GM19467 (cell line): ENCODE measurements around the gene CHI3L1.

Experiments used
- ATAC-seq: cut with Tn5 transposase; IDR thresholded peaks from one replicate; pipeline ENCODE4 v1.9.1; 2021; ENCODE audit warnings: mild to moderate bottlenecking, moderate library complexity; ENCODE audit not compliant: unreplicated experiment

CHI3L1 gene

GRCh38 chr1:203170625-203171330 lies 15.7 kb downstream of the CHI3L1 start:
- ATAC-seq: no peak

DNA sequence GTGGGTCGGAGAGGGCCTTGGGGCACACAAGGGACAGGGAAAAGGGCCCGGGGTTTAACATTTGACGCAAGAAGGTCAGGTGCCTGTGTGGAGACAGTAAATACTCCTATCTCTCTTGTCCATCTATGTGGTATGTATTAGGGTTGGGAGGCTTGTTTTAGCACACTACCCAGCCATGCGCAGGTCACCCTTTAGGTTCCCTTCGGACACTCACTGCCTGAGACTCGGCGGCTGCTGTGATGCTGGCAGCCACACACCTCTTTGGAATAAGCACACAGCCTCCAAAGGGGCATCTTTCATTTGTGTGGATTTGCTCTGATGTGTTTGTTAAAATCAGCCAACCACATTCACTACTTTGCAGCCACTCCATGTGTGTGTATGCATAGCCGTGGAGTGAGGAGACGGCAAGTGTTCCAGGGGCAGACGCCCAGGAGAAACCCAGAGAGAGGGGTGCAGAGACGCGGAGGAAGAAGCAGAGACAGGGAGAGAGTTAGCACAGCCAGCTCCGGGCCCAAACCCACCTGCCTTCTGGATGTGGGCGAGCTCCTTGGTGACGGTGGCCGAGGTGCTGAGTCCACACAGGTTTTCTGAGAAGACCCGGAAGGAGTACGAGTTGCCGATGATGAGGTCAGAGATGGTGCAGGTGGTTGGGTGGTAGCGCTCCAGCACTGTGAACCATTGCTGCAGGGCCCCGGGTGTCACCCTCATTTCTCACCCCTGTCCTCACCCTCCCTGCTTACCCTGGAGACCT lies 16.6 kb downstream of the CHI3L1 start:
- no peak for ATAC-seq

DNA sequence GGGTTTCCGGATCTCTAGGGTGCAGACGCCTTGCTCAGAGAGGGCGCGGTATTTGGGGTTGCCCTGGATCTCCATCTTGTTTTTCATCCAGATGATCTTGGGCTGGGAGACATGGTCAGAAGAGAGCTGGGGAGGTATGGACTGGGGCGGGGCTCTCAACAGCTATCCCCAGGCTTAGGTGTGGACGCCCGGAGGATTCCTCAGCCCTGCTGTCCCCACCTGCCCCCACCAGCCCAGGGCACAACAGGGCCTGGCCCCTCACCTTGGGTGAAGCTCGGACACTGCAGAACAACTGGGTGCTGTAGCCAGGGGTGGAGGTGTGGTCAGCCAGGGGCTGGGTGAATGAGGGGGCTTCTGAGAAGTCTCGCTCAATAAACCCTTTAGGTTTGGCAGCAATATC lies 17.5 kb downstream of the CHI3L1 start:
- no peak for ATAC-seq

DNA sequence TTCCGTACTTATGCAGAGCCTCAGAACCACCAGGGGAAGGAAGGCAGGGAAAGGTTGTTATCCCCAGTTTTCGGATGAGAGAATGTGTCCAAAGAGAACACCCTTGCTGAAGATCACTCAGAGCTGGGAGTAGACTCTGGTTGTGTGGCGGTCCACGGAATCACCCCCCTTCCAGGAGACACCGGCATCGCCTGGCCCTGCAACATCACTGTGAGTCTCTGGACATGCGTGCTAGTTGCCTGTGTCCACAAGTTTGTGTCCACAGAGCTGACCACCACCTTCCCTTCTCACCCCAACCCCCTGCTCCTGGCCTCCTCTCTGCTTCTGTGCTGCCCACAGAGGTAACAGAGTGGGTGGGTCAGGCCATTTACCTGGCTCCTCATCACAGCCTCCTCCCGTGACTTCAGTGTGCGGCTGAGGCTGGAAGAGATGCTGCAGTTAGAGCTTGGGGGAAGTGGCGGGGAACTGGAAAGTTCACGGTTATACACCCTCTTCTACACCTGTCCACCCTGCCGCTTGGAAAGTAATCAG lies 18.2 kb downstream of the CHI3L1 start:
- no peak for ATAC-seq

GRCh38 chr1:203167913-203168200 lies 18.6 kb downstream of the CHI3L1 start:
- no peak for ATAC-seq

GRCh38 chr1:203167026-203167912 lies 19.2 kb downstream of the CHI3L1 start:
- no peak for ATAC-seq

DNA sequence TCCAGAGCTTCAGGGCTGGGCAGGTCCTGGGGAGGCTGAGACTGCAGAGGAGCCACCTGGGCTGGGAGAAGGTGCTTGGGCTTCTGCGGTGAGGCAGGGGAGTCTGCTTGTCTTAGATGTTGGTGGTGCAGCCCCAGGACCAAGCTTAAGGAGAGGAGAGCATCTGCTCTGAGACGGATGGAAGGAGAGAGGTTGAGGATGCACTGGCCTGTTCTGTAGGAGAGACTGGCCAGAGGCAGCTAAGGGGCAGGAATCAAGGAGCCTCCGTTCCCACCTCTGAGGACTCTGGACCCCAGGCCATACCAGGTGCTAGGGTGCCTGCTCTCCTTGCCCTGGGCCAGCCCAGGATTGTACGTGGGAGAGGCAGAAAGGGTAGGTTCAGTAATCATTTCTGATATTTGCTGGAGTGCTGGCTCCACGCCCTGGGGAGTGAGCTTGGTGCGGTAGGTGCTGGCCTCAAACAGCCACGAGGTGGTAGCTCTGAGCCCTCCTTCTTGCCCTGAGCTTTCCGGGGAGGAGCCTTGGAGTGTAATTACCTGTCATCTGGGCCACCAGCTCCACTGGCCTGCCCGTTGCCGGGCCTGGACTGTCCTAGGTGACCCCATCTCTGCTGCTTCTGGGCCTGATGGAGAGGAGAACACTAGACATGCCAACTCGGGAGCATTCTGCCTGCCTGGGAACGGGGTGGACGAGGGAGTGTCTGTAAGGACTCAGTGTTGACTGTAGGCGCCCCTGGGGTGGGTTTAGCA lies 20.1 kb downstream of the CHI3L1 start:
- no peak for ATAC-seq

DNA sequence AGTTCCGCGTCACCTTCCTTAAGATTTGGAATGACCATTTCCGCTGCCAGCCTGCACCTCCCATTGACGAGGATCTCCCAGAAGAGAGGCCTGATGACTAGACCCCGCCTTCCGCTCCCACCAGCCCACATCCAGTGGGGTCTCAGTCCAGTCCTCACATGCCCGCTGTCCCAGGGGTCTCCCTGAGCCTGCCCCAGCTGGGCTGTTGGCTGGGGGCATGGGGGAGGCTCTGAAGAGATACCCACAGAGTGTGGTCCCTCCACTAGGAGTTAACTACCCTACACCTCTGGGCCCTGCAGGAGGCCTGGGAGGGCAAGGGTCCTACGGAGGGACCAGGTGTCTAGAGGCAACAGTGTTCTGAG lies 20.7 kb downstream of the CHI3L1 start:
- ATAC-seq: no peak

GRCh38 chr1:203165101-203165799 lies 21.3 kb downstream of the CHI3L1 start:
- no peak for ATAC-seq

DNA sequence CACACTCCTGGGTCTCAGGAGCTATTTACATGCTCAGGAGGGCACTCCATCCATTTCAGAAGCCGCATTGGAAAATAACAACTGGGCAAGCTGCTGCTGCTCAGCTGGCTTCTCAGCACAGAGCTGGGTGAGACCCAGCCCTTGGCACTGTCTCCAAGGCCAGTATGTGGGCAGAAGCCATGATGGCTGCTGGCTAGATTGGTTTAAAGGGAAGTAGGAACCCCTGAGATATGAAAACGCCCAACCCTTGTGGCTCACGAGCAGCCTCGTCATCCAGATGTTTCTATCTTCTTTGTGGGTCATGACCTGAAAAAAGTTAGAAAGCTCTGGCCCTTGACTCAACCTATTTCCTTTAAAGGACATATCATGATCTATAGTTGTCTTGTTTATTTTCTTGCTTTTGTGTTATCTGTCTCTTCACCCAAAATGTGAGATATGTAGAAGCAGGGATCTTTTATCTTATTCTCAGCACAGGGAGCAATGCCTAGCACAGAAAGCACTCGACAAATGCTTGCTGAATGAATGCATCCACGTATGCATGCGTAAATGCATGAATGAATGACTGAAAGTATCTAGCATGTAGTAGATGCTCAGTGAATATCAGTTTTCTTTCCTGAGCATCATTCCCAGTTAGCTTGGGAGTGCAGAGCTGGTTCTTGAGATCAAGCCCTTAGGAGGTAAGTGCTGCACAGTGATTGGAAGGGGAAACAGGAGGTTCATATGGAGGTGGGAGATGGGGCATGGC lies 22.4 kb downstream of the CHI3L1 start:
- ATAC-seq: no peak

- ATAC-seq: no peak
Measured at GRCh38 chr1:203162403-203162802, 24.1 kb downstream of the CHI3L1 start.

- no peak for ATAC-seq
Measured at GRCh38 chr1:203161703-203162102, 24.8 kb downstream of the CHI3L1 start.

DNA sequence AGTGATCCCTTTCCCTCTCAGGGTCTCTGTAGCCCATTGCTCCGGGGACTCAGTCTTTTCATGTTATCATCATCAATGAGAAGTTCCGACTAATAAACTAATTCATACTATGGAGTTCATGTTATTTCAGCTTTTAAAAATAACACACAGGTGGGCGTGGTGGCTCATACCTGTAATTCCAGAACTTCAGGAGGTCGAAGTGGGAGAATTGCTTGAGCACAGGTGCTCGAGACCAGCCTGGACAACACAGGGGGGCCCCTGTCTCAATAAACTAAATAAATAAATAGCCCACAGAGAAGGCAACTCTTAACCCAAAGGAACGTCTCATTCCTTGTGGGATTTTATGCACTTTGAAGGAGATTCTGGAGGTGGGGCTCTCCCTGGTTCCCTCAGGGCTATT lies 25.3 kb downstream of the CHI3L1 start:
- ATAC-seq: no peak

- no peak for ATAC-seq
Measured at GRCh38 chr1:203159844-203160243, 26.7 kb downstream of the CHI3L1 start.

- ATAC-seq: no peak
Measured at GRCh38 chr1:203158960-203159665, 27.4 kb downstream of the CHI3L1 start.

GRCh38 chr1:203158423-203158822 lies 28.1 kb downstream of the CHI3L1 start:
- no peak for ATAC-seq

DNA sequence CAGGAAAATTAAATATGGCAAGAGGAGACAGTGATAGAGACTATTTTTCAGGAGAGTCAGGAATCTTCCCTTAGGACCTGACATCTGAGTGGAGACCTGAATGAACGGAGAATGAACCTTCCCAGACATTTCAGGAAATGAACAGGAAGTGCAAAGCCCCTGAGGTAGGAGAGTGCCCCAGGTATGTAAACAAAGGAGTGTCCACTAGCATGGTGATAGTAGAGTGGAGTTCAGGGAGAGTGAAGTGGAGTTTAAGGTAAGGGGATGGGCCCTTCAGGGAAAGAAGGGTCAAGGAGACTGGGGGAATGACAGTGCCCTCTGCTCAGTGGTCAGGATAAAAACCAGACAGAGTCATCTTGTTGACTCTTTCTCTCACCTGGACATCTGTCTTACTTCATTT lies 30.2 kb downstream of the CHI3L1 start:
- no peak for ATAC-seq

- ATAC-seq: no peak
Measured at GRCh38 chr1:203153989-203154821, 32.3 kb downstream of the CHI3L1 start.
